GM18526 (cell line): Measurements from ENCODE around the gene VWA8.

Experiments
- POLR2A ChIP-seq: IDR thresholded peaks from 3 replicates; pipeline ENCODE4 v1.6.1; 2011; ENCODE audit not compliant: insufficient read length; ENCODE audit errors: extremely low read depth

VWA8 gene

DNA sequence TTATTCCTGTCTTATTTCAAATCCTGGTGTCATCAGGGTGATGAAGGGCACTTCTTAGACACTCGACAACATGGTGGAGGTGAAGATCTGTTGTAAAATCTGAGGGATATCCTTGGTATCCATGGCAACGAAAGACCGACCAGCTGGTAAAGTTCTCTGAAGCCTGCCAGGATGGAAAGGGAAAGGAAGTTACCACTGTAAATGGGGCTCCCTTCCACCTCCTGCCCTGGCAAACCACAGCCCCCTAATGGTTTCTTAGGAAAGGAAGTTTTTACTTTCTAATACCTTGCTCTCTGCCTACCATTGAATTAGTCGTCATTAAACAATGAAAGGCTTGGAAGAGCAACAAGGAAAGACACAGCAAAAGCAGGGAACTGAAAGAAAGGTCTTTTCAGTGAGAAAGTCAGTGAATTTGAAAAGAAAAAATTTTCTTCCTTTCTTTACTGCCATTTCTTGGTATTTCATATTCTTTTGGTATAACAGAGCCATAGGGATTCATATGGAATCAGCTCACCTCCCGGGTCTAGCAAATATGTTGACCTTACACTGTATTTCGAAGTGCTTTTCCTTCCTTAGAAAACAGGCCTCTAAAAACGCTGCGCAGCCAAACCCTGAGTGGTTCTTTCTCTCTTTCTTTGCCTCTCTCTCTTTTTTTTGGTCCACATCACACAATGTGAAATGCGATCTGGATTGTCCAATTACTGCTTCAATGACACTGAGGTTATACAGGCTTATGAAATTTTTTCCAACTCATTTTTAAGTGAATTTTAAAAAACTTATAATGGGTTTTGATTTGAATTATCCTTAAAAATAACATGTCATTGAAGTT lies 392.6 kb downstream of the VWA8 start:
- TF ChIP-seq POLR2A: no peak

DNA sequence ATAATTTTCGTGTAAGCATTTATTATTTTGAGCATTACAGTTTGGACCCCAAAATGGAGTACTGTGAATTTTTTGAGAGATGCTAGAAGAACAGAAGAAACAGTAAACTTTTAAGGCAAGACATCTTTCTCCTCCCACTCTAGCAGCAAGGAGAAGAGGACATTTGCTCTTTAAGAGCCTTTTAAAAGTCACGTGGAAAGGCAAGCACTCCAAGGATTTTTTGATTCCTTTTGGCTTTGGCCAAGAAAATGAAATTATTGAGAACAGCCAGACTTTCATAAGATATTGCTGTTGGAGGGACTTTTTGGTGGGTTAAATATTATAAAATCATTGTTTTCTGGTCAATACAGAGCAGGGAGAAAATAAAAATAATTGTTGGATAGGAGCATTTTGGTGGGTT lies 393.5 kb downstream of the VWA8 start:
- TF ChIP-seq POLR2A: no peak

DNA sequence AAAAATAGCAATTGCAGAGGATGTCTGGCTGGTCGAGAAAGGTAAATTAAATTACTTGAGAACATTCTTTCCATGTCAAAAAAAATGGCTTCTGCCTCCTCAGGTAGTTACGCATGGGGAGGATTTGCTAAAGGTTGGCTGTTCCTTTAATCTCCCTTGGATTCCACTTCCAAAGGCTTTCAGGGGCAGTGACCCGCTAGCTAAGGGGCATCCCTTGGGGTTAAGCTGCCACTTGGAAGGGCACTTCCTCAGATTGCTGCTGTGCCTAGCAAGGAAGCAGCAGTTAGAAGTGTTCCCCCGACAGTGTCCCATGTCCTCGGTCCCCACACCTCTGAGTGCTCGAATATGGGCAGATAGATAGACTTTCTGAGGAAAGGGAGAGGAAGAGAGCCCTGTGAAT lies 395.1 kb downstream of the VWA8 start:
- TF ChIP-seq POLR2A: no peak

- TF ChIP-seq POLR2A: no peak
Measured at GRCh38 chr13:41565216-41565615, 395.7 kb downstream of the VWA8 start.

GRCh38 chr13:41563984-41564365 lies 396.9 kb downstream of the VWA8 start:
- no peak for TF ChIP-seq POLR2A

GRCh38 chr13:41563341-41563983 lies 397.4 kb downstream of the VWA8 start:
- no peak for TF ChIP-seq POLR2A

GRCh38 chr13:41562541-41563178 lies 398.2 kb downstream of the VWA8 start:
- TF ChIP-seq POLR2A: no peak

DNA sequence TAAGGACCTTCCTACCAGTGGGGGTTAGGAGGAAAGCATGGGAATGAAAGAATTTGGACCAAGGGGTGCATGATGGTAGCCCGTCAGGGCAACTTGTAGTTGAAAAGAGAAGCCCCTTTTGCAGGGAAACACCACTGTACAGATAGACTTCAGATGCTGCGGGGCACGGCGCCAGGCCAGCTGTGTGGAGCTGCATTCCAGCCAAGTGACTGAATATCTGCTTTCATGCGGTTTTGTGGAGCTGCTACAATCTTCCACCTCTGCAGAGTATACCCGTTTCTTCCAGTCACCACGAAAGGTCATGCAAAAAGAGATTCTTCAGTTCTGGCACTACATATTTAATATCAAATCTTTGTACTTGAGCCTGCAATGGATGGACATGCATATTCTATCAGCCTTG lies 398.8 kb downstream of the VWA8 start:
- TF ChIP-seq POLR2A: no peak

GRCh38 chr13:41561170-41561569 lies 399.7 kb downstream of the VWA8 start:
- TF ChIP-seq POLR2A: no peak

DNA sequence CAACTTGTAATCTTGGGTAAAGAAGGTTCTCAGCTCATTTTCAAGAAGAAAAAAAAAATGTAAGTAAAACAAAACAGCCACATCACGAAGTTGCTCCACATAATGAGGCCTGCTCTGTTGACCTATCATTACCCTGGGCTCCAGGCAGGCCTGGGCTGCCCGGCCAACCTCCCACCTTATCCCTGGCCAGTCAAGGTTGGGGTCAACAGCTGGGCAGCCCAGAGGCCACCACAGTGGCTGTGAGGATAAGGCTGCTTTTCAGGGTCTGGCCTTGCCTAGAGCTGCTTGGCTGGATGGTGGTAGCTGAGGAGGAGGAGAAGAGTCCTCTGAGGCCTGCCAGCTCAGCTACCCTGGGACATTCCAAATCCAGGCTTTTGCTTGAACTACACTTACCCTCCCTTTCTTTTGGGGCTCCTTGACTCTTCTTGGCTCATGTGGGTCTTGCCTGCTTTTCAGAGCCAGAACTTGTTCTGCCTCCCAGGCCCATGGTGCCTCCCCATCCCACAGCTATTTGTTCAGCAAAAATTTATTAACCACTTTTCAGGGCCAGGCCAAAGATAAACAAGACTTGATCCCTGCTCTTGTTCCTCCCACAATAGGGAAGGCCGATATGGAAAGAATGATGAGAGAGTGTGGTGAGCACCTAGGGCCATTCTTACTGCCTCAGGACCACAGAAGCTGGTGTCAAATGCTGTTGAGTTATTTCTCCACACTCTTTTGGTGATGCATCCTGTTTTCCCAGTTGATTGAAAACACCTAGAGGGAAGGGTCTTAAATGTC lies 401.9 kb downstream of the VWA8 start:
- no peak for TF ChIP-seq POLR2A

DNA sequence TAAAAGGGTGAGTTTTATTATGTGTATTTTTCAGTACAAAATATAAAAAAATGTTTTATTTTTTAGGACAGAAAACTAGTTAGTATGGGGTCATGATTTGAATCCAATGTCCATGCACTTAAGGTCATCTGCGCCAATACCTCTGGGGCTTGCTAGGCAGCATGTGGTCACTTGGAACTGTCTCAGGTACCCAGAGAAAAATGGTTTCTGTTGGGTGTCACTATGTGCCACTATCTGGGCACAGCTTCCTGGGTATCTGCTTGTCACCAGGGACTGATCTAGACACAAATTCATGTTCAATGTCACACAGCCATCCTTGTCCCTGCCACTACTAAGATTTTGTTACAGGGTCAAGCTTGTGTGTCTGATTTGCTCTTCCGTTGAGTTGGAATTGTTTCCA lies 403.2 kb downstream of the VWA8 start:
- no peak for TF ChIP-seq POLR2A

- TF ChIP-seq POLR2A: no peak
Measured at GRCh38 chr13:41554626-41555386, 406.1 kb downstream of the VWA8 start.

- TF ChIP-seq POLR2A: no peak
Measured at GRCh38 chr13:41554180-41554579, 406.7 kb downstream of the VWA8 start.

GRCh38 chr13:41552031-41552430 lies 408.9 kb downstream of the VWA8 start:
- no peak for TF ChIP-seq POLR2A

DNA sequence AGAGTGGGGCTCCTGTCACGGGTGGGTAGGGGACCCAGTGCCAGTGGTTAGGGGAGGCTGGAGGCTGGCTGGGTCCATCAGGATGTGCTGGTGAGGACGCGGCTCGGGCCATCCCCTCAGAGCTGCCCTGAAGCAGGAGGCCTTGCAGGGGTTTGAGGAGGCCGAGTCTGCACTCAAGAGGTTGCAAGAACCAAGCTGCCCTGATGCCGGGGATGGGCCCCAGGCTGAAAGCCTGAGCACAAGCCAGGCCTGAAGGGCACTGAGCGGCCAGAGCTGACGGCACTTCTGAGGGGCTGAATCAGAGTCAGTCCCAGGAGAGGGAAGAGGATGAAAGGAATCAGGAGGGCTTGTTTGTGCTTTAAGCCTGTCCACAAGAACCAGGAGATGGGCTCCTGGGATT lies 410.6 kb downstream of the VWA8 start:
- no peak for TF ChIP-seq POLR2A
